HG03175 (cell line): ENCODE measurements around the gene ANKRD23.
"Not testable (repeated sequence)": the region's sequence is repeated elsewhere in the genome, so short reads cannot be mapped to it uniquely, and the experiment has no call there.

Experiments used
- ATAC-seq: cut with Tn5 transposase; IDR thresholded peaks from one replicate; pipeline ENCODE4 v1.9.1; 2021; ENCODE audit warnings: mild to moderate bottlenecking, moderate library complexity; ENCODE audit not compliant: unreplicated experiment

The ANKRD23 gene

DNA sequence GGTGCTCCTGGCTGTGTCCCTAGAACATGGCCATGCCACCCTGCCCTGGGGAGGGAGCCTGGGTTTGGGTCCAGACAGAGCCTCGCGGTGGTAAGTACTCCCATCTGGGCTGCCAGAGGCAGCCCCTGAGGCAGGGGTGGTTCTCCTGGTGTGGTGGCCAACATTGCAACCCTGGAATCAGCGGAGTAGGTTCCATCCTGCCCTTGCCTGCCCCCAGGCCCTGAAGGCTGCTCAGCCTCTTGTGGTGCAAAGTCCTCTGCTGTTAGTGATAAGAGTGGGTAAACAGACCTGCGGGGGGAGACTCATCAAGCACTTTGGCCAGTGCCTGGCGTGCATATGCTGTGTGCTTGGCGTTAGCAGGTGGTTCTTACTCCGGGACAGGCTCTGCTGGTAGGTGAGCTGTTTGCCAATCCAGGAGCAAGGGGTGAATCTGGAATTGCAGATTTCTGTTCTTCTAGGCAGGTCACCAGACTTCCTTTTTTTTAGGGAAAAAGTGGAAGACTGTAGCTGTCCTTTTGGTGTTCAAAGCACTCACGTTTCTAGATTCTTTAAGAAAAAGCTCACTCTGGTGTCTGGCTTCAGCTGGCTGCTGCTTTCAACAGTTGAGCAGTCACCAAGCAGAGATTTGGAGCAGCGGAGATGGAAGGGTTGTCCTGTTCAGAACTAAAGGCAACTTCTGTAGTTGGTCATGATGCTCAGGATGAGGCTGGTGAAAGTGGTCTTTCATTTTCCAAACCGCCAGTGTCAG is 24.5 kb downstream of the ANKRD23 start:
- ATAC-seq, result no peak

DNA sequence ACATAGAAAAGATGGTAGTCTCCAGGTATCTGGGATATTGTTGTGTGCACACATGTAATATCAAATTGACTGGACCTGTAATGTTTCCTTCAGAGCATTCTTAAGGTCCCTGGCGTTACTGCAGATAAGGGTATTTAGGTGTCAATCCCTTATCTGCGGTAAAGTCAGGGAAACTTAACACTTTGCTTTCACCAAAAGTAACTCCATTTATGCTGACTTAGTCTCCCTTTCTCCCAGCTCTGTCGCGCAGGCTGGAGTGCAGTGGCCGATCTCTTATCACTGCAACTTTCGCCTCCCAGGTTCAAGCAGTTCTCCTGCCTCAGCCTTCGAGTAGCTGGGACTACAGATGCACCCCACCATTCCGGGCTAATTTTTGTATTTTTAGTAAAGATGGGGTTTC is 25.9 kb downstream of the ANKRD23 start:
- no peak for ATAC-seq

DNA sequence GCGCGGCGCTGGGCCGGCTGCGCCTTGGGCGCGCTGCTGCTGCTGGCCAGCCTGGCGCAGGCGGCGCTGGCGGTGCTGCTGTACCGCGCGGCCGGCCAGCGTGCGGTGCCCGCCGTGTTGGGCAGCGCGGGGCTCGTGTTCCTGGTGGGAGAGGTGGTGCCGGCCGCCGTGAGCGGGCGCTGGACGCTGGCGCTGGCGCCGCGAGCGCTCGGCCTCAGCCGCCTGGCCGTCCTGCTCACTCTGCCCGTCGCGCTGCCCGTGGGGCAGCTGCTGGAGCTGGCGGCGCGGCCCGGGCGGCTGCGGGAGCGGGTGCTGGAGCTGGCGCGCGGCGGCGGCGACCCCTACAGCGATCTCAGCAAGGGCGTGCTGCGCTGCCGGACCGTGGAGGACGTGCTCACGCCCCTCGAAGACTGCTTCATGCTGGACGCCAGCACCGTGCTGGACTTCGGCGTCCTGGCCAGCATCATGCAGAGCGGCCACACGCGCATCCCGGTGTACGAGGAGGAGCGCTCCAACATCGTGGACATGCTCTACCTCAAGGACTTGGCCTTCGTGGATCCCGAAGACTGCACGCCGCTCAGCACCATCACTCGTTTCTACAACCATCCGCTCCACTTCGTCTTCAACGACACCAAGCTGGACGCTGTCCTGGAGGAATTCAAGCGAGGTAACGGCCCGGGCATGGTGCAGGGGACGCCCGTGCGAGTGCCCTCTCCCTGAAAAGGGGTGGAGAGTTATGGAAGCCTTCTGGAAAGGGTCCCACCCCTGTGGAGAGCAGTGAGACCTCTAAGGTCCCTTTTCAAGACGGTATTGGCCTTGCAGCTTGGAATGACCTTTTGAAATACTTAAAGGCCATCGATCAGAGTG is 26.8 kb downstream of the ANKRD23 start:
- no peak for ATAC-seq

DNA sequence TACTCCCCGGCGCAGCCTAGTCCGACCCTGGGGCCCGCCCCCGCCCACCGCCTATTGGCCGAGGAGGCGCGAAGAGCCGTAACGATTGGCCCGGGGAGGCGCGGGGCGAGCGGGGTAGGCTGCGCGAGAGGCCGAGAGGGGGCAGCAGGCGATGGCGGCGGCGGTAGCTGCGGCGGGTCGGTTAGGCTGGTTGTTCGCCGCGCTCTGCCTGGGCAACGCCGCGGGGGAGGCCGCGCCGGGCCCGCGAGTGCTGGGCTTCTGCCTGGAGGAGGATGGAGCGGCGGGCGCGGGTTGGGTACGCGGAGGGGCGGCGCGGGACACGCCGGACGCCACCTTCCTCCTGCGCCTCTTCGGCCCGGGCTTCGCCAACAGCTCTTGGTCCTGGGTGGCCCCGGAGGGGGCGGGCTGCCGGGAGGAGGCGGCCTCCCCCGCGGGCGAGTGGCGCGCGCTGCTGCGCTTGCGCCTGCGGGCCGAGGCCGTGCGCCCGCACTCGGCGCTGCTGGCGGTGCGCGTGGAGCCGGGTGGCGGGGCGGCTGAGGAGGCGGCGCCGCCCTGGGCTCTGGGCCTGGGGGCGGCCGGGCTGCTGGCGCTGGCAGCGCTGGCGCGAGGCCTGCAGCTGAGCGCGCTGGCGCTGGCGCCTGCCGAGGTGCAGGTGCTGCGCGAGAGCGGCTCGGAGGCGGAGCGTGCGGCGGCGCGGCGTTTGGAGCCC is 27.5 kb downstream of the ANKRD23 start, which contains the start of gene CNNM3:
Gene CNNM3 (plus strand): TSS at position 142 of the 709 bp plus-strand sequence. CDS start 10 bp downstream, at position 152.
- peak; percentile 87 for ATAC-seq

DNA sequence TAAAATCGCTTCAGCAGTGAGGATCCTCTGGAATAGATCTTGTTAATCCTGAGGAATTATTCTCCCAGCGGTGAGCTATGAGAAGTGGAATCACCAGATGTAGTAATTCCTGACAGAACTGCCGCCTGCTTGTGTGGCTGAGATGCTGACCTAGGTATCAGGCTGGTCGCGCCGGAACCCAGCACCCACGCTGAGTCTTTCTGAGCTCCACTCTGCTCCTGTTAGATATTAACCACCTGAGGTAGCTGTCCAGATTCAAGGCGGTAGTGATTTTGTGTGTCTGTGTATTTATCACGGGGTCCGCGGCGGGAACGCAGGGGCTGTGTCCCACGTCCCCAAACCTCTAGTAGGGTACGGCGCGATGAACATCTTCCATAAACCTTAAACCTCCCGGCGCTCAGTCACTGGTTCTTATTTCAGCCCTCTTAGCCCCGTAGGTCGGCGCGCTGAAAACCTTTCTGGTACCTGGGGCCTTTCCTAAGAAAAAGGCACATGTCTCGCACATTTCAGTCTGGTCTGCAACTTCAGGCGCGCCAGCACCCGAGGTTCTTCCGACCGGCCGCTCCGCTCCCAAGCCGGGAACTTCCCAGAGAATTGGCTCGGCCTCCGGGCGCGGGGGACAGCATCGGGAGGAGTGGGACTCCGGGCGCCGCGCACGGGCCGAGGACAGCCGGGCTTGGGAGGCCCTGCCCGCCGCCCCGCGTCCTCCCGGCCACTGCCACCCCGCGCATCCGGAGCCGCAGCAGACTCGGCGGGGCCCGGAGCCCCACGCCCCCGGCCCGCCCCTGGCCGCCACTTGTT is 28.3 kb downstream of the ANKRD23 start:
- peak; percentile 20 for ATAC-seq

DNA sequence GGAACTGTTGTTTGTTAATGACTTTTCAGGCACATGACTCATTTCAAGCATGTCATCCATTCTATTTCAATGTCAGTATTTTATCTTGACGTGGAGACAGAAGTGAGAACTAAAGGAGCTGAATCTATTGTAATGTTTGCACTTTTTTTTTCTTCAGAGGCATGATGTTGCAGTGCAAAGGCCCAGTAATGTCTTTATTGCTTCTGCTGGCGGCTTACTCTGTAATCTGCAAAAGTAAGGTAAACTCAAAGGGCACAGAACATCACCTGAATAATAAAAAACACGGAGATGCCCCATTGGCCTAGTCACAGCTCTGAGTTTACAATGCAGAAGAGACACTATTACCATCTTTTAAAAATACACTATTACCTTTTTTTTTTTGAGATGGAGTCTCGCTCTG is 30.2 kb downstream of the ANKRD23 start:
- no peak for ATAC-seq

DNA sequence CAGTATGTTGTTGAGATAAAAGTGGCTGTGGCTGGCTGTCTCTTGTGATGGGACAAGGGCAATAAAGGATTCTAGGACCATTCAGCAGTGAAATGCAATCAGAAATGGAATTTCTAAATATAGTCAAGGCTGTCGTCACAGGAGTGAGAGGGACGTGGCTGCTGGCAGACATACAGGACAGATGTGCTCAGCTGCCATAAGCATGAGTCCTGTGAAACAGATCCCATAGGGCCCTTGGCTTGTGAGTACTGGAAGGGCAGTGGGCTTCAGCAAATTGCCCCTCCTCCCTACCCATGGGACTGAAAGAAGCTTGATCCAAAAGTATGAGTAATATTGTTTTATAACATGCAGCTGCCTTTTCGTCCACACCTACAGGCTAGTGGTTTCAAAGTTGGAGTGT is 31.9 kb downstream of the ANKRD23 start:
- ATAC-seq, result no peak

DNA sequence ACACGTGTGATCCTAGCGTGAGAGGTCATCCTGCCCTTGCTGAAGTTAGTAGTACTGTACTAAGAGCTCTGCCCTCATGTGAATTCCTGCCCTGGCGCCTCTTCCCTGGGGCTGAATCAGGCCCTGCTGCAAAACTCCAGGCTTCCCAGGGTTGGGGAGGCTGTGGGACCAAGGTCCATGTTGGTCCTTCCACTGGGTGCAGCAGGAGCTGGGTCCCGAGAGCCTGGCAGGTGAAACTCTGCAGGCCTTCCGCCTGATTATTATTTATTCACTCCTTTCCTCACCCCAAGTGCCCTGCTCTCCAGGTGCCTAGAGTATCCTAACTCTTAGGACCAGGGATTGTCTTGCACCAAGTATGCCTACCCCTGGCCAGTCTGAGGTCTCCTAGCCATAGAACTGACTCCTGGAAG is 33.0 kb downstream of the ANKRD23 start:
- ATAC-seq, result no peak

DNA sequence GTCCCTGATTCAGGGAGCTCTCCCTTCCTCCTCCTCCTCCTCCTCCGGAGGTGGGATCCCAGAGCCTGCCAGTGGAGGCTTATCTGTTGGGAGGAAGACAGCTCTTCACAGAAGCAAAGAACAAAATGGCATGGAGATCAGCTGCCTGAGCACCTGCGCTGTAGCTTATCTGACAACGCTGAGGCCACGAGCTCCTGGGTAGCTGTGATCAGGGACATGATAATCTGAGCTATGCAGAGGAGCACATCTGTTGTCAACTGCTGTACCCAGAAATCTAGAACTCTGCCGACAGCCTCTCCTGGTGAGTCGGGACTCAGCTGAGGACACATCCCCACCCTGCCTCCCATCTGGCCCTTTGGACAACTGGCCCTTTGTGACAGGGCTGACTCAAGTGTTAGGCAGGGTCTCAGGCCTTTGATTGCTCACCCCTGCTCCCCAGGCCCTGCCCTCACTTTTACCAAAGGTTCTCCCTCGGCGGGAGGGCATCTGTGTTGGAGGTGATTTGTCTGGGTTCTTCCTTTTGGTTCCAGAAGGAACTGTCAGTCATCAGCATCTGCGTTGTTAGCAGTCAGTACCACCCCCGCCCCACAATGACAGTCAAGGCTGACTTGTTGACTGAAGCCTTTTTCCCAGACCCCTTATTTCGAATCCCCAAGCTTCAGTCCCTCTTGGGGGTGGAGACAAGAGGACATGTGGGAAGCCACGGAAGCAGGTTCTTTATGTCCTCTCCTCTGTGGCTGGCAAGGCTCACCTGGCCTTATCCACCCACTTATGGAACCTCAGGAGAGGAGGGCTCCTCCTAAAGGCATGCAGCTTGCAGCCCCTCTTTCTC is 33.7 kb downstream of the ANKRD23 start:
- ATAC-seq, result no peak

DNA sequence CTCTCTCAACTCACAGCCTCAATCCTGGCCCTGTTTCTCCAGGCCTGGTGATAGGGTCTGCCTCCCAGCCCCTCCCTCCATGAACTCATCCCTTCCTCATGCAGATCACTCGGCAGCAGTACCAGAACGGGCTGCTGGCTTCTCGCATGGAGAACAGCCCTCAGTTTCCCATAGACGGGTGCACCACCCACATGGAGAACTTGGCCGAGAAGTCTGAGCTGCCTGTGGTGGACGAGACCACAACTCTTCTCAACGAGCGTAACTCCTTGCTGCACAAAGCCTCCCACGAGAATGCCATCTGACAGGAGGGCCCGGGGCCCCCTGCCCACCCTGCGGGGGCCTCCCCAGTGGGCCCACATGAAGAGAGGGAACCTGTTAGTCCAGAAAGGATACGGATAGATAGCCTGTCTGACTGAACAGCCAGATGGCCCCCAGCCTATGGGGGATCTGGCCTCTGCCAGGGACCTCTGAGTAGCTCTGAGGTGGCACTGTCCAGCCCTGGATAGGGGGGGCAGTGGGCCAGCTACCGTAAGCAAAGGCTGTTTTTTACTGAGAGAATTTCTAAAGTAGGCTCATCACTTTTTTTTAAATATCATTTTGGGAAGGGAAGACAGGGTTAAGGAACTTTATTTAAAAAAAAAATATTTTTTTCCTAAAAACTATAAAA is 34.5 kb downstream of the ANKRD23 start:
- ATAC-seq, result no peak

DNA sequence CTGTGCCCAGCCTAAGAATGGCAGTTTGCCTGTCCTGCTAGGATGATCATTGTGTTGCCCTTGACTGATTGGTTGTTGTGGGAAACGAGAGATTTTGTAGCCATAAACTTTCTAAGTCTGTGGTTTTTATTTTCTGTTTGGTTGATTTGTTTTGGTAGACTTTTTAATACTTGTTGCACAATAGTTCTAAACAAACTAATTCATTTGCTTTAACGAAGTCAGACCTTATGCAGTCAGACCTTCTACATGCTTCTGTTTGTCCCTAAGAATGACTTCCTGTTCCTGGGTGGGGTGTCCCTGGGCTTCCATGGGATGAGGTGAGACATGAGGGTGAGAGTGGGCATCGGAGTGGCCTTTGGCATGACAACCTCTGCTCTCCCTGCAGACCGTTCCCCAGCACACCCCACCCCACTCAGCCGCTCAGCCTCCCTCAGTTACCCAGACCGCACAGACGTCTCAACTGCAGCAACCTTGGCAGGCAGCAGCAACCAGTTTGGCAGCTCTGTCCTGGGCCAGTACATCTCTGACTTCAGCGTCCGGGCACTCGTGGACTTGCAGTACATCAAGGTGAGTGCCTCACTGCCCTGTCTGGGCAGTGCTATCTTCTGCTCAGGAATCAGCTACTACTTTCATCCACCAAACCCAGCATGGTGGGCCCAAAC is 35.5 kb downstream of the ANKRD23 start:
- ATAC-seq, result no peak

DNA sequence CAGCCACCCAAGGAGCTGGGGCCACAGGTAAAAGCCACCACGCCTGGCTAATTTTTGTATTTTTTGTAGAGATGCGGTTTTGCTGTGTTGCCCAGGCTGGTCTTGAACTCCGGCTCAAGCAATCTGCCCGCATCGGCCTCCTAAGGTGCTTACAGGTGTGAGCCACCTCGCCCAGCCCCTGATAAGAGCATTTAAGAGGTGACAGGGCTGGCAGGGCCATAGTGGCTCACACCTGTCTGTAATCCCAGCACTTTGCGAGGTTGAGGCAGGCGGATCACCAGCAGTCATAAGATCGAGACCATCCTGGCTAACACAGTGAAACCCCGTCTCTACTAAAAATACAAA is 36.7 kb downstream of the ANKRD23 start:
- ATAC-seq, result no peak

DNA sequence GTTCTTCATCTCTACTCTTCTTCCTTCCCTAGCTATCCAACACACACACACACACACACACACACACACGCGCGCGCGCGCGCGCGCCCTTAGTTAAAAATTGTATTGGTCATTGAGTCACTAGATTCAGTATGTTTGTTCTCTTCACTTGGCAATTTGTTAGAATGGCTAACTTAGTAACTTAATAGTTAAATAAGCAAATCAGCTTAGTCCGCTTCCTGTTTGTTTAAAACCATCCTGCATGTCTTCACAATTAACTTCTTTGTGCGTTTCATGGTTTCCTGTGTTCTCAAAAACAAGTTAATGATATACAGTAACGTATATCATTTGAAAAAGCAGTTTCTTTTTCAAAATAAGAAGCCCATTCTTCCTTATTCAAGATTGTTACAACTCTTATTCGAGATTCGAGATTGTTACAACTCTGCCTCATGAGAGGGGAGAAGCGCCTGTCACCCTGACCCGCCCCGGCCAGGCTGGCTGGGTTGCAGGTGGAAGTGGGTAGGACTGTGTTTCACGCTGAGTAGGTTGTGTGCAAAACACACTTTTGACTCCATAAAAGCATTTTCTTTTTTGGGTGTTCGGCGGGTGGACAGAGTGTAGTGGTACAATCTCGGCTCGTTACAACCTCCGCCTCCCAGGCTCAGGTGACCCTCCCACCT is 37.2 kb downstream of the ANKRD23 start:
- ATAC-seq, result peak; percentile 68

DNA sequence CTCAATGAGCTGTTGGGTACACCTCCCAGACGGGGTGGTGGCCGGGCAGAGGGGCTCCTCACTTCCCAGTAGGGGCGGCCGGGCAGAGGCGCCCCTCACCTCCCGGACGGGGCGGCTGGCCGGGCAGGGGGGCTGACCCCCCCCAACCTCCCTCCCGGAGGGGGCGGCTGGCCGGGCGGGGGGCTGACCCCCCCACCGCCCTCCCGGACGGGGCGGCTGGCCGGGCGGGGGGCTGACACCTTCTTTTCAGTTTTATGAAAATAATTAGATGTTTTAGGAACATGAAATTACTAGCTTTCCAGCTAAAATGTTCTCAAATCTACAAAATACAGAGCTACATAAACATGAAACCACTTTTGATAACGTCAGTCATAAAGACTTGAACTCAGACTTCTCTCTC is 37.9 kb downstream of the ANKRD23 start:
- not testable (repeated sequence) for ATAC-seq

DNA sequence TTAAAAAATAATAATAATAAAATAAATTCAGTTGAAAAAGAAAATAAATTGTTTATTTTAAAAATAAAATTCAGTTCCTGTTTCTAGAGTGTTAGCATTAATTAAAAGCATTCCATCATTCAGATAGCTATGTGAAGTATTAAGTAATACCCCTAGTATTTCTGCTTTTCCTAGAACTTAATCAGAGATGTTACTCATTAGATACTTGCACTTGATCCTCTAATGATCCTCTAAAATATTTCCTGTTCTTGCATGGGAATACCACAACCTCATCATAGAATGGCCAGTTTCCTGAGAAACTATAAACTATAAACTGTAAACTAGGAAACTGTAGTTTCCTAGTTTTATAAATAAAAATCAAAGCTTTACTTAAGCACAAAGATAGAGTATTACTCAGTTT is 38.8 kb downstream of the ANKRD23 start:
- ATAC-seq, result no peak

DNA sequence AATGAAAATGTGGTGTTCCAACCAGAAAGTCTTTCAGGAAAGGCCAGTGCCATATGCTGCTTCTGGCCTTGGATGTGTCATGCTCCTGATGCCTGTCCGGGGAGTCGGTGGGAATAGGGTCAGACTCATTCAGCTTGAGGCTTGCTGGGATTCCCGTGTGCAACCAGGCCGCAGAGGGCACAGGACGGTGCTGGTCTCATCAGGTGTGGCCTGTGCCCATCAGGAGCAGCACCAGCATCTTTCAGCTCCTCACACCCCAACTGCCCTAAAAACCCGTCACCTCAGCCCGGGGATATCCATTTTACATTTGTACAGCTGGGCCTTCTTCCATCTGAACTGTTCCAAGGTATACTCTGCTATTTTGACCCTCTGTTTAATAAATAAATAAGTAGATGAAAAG is 41.1 kb downstream of the ANKRD23 start:
- no peak for ATAC-seq

DNA sequence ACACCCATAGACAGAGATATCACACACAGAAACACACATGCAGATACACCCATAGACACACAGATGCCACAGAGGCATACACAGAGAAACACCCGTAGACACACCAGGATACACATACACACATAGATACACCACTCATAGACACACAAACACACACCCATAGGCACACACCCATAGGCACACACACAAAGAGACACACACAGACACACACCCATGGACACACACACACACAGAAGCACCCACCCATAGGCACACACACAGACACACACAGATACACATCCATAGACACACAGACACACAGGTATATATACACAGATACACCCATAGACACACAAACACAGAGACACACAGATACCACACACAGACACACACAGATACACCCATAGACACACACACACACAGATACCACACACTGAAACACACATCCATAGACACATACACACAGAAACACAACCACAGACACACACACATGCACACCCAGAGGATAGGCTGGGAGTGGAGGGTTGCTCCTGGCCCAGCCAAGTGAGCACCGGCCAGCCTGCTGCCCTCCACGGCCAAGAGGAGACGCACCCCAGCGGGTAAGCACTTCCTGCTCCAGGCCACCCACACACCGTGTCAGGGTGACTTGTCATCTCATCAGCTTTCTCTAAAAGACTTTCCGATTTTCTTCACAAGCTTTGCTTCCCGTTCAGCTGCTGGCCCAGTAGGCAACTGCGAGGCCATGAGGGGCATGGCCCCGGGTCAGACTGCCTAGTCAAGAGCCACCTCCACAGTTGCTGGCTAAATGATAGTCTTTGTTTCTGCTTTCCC is 41.8 kb downstream of the ANKRD23 start:
- ATAC-seq, result peak; percentile 35
